ENCODE data around the gene HS3ST6.

Gene HS3ST6

GRCh38 chr16:1915732-1916639 lies 2.2 kb downstream of the HS3ST6 start (continued):
- no peak for TF ChIP-seq PATZ1 (CRISPR knock-in tag; IDR thresholded peaks at IDR 0.05; ENCODE audit: borderline replicate concordance)

- TF ChIP-seq PPARA (CRISPR knock-in tag; IDR thresholded peaks at IDR 0.05; ENCODE audit: borderline replicate concordance) (no peak), ZFP30 (CRISPR knock-in tag; IDR thresholded peaks at IDR 0.05) (no peak), PATZ1 (CRISPR knock-in tag; IDR thresholded peaks at IDR 0.05; ENCODE audit: borderline replicate concordance) (no peak), ZNF70 (CRISPR knock-in tag; IDR thresholded peaks at IDR 0.05) (no peak), GLIS3 (CRISPR knock-in tag; IDR thresholded peaks at IDR 0.05) (no peak), OSR1 (CRISPR knock-in tag; IDR thresholded peaks at IDR 0.05) (no peak), TOX (CRISPR knock-in tag; IDR thresholded peaks at IDR 0.05; ENCODE audit: borderline replicate concordance) (no peak), CSDC2 (CRISPR knock-in tag; IDR thresholded peaks at IDR 0.05) (no peak), ZC3H10 (CRISPR knock-in tag; IDR thresholded peaks at IDR 0.05) (no peak), CREB5 (CRISPR knock-in tag; IDR thresholded peaks at IDR 0.05; ENCODE audit: low read depth) (no peak), RARB (CRISPR knock-in tag; IDR thresholded peaks at IDR 0.05) (no peak), ZNF8 (CRISPR knock-in tag; IDR thresholded peaks at IDR 0.05) (no peak), BACH2 (CRISPR knock-in tag; IDR thresholded peaks at IDR 0.05; ENCODE audit: borderline replicate concordance) (no peak), ZFP3 (CRISPR knock-in tag; IDR thresholded peaks at IDR 0.05) (no peak), TSHZ2 (CRISPR knock-in tag; IDR thresholded peaks at IDR 0.05) (no peak), ZNF565 (CRISPR knock-in tag; conservative IDR thresholded peaks at IDR 0.05; ENCODE audit: low read depth) (no peak), TCF4 (CRISPR knock-in tag; IDR thresholded peaks at IDR 0.05; ENCODE audit: borderline replicate concordance) (no peak), SNAI2 (CRISPR knock-in tag; IDR thresholded peaks at IDR 0.05) (no peak)
- ATAC-seq = no peak
Measured at GRCh38 chr16:1914988-1915387, 3.2 kb downstream of the HS3ST6 start.

GRCh38 chr16:1914084-1914608 lies 4.1 kb downstream of the HS3ST6 start:
- no peak for ATAC-seq
- no peak for TF ChIP-seq GLIS3 (CRISPR knock-in tag; IDR thresholded peaks at IDR 0.05)
- TF ChIP-seq TOX (CRISPR knock-in tag; IDR thresholded peaks at IDR 0.05; ENCODE audit: borderline replicate concordance) = no peak
- TF ChIP-seq POU6F1 (CRISPR knock-in tag; IDR thresholded peaks at IDR 0.05; ENCODE audit: borderline replicate concordance, low read depth) = no peak
- TF ChIP-seq ARNTL (CRISPR knock-in tag; IDR thresholded peaks at IDR 0.05; ENCODE audit: borderline replicate concordance, low read depth) = no peak
- TF ChIP-seq ESRRG (CRISPR knock-in tag; IDR thresholded peaks at IDR 0.05) = no peak
- no peak for TF ChIP-seq ZFP3 (CRISPR knock-in tag; IDR thresholded peaks at IDR 0.05)
- no peak for TF ChIP-seq TSHZ2 (CRISPR knock-in tag; IDR thresholded peaks at IDR 0.05)
- no peak for TF ChIP-seq BACH2 (CRISPR knock-in tag; IDR thresholded peaks at IDR 0.05; ENCODE audit: borderline replicate concordance)
- TF ChIP-seq CSRNP3 (CRISPR knock-in tag; IDR thresholded peaks at IDR 0.05) = no peak
- TF ChIP-seq ZNF565 (CRISPR knock-in tag; conservative IDR thresholded peaks at IDR 0.05; ENCODE audit: low read depth) = no peak
- no peak for TF ChIP-seq ZC3H10 (CRISPR knock-in tag; IDR thresholded peaks at IDR 0.05)
- no peak for TF ChIP-seq TCF4 (CRISPR knock-in tag; IDR thresholded peaks at IDR 0.05; ENCODE audit: borderline replicate concordance)
- no peak for TF ChIP-seq ZNF70 (CRISPR knock-in tag; IDR thresholded peaks at IDR 0.05)
- TF ChIP-seq CSDC2 (CRISPR knock-in tag; IDR thresholded peaks at IDR 0.05) = no peak
